ENCODE data around the gene GRN.
A peak's percentile ranks its signal among the peaks of the same experiment; 100 is the strongest.

Gene GRN

DNA sequence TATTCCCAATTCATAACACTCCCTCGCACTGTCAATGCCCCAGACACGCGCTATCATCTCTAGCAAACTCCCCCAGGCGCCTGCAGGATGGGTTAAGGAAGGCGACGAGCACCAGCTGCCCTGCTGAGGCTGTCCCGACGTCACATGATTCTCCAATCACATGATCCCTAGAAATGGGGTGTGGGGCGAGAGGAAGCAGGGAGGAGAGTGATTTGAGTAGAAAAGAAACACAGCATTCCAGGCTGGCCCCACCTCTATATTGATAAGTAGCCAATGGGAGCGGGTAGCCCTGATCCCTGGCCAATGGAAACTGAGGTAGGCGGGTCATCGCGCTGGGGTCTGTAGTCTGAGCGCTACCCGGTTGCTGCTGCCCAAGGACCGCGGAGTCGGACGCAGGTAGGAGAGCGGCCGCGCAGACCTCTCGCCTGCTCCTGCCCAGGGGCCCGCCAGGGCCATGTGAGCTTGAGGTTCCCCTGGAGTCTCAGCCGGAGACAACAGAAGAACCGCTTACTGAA is at the start of gene GRN:
Gene GRN (plus strand): TSS at position 364 of the 515 bp plus-strand sequence. CDS start 3,863 bp downstream, outside the sequence.
- DNase-seq = peak; percentile 92

- no peak for DNase-seq
Observed at GRCh38 chr17:44297975-44298374, 47.1 kb upstream of the GRN start.

DNA sequence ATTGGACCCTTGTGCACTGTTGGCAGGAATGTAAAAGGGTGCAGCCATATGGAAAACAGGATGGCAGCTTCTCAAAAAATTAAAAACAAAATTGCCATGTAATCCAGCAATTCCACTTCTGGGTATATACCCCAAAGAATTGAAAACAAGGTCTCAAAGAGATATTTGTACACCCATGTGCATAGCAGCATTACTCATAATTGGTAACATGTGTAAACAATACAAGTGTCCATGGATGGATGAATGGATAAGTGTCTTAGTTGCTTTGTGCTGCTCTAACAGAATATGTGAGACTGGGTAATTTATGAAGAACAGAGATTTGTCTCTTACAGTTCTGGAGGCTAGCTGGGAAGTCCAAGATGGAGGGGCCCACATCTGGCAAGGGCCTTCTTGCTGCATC is 40.5 kb upstream of the GRN start:
- no peak for DNase-seq

DNA sequence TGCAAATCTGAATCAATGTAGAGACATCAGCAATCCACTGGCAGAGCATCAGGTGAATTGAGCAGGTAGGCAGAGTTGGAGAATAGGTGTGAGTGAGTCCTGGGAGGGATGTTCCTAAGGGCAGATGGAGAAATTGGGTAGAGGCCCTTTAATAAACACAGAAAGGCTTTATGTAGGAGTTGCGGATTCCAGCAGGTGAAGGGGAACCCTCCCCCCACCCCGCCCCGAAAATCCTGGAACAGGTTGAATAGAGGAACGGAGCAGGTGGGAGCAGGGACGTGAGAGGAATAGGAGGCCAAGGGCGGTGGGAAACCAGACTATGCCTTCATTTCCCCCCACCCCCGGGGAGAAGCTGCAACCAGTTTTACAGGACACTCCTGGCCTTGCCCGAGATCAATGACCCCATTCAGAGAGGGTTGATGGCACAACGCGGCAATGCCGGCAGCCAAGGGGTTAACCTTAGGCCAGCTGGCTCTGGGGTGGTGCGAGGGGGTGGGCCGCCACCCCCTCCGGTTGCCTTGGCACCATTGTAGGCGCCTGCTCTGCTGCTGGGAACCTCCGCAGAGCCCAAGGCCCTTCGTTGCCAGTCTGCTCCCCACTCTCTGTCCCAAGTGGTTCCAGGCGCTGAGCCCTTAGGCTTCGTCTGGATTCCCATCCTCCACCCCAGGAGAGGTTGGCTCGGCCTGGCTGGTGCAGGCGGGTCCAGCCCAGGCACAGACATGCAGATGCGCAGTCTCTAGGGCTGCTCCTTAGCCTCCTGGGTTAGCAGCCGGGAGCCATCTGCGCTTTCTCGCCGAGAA is 37.5 kb upstream of the GRN start:
- DNase-seq = no peak

GRCh38 chr17:44308320-44308818 is 36.7 kb upstream of the GRN start, which contains the start of gene RUNDC3A:
Gene RUNDC3A, plus strand, starts transcription at chr17:44308601. Its CDS starts 232 bp downstream, at chr17:44308833.
- peak; percentile 87 for DNase-seq

GRCh38 chr17:44308865-44309264 is 36.2 kb upstream of the GRN start:
- no peak for DNase-seq

DNA sequence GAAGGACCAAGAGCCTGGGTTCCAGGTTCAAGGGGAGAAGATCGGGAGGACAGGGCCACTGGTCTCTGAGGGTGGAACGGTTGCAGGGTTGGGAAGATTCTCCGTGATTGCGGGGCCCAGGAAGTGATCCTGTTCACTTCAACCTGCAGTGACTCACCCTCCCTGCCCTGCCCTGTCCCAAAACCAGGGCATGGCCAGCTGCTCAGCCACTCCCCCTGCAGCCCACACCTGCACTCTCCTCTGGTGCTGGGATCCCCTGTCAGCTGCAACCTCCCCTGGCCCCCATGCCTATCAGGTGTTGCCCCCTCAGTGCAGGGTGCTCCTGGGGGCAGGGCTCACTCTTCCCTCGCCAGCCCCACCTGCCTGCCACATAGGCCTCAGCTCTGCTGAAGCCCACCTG is 35.6 kb upstream of the GRN start:
- no peak for DNase-seq

DNA sequence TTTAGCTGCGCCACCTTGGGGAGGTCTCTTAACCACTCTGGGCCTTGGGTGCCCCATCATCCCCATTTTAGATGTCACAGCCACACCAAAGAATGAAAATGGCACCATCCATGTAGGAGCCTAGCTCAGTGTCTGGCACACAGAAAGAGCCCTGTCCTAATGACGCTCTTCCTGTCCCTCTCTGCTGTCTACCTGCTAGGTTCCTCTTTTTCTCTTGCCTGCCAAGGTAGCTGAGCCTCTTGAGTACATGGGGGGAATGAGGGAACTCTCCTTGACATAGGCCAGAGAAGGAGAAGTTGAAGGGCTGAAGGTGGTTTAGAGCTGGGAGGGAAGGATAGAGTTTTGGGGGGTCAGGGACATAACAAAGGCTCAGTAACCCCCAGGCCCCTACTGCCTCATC is 34.9 kb upstream of the GRN start:
- no peak for DNase-seq

DNA sequence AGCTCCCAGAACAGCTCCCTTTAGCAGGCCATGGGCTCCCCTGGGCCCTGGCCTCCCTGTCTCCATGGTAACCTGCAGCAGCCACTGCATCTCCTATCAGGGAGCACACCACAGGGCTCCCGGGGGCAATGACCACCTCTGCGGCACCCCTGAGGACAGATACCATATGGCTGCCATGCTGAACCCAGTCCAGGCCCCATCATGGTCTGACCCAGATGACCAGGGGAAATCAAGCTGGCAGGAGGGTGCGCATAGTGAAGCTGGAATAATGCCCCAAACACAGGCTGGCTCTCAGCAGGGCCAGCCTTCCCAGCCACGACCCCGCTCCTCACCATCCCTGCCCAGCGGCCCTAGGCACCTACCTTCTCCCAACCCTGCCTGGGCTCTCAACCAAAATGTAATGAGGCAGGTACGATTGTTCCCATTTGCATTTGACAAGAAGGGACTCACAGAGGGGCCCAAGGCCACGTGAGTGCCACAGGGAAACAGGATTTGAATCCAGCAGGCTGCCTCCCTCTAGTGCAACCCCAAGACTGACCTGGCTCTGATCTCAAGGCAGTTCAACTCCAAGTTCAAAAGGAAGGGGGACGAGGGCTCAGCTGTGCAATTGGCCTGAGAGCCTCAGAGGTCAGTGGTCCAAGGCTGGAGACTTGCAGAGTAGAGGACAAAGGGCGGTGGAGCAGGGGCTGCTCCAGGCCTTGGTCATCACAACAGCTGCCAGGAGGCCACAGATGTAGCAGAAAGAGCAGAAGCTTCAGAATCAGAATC is 34.3 kb upstream of the GRN start:
- no peak for DNase-seq

DNA sequence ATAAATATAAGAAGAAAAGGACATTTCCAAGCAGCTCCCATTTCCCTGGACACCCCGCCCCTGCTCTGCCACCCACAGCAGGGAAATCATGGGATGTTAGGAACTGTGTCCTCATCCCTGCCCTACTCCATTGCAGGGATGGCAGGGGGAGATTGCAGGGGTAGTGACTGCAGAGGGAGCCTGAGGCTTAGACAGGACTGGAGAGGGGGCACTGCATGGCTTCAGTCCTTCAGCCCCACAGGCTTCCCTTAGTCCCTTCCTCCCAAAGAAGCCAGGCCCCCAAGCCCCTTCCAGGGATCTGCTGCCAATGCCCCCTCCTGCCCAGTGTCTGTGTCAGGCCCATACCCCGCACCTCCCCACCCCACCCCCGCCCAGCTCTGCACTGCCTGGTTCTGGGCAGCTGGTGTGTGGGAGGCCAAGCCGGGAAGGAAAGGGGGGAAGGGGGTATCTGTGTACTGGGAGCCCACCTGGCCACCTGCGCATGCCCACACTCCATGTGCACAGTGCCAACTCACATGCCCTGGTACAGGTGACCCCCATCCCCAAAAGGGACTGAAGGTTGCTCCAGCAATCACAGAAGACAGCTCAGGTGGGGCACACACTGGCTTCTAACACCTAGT is 33.4 kb upstream of the GRN start:
- no peak for DNase-seq

DNA sequence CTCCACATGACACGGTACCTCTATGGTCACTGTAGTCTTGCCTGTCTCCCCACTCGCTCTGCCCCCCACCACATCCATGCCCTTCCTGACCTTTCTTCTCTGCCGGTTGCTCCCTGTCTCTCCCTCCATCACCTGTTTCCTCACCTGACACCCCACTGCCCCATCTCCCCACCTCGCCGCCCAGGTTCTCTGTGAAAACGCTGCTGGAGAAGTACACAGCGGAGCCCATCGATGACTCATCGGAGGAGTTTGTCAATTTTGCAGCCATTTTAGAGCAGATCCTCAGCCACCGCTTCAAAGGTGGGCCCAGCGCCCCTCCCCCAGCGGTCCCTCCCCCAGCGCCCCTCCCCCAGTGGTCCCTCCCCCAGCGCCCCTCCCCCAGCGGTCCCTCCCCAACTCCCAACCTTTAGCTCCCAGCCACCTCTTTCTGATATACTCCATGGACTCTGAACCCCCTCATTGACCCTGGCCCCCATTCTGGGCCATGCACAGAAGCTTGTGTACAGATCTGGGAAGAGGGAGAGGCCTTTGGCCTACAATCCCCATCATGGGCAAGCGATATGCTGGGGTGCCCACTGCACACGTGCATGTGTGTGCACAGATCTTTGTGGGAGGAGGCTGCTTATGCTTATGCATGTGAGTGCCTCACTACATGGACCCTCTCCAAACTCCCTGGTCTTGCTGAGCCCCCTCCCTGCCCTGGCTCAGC is 32.6 kb upstream of the GRN start:
- no peak for DNase-seq

- no peak for DNase-seq
Observed at GRCh38 chr17:44314031-44314430, 31.1 kb upstream of the GRN start.

- no peak for DNase-seq
Observed at GRCh38 chr17:44314524-44314868, 30.6 kb upstream of the GRN start.

- DNase-seq = peak; percentile 73
Observed at GRCh38 chr17:44314869-44315661, 30.0 kb upstream of the GRN start.

GRCh38 chr17:44315760-44316731 is 29.1 kb upstream of the GRN start:
- no peak for DNase-seq

- DNase-seq = no peak
Observed at GRCh38 chr17:44317545-44317944, 27.6 kb upstream of the GRN start.

GRCh38 chr17:44318077-44318892 is 26.8 kb upstream of the GRN start:
- no peak for DNase-seq

GRCh38 chr17:44320066-44320465 is 25.0 kb upstream of the GRN start:
- no peak for DNase-seq

- no peak for DNase-seq
Observed at GRCh38 chr17:44321246-44322120, 23.6 kb upstream of the GRN start.
